GM19035 (cell line): ENCODE measurements around the gene AP3D1.

Source experiments
- ATAC-seq: cut with Tn5 transposase; IDR thresholded peaks from one replicate; pipeline ENCODE4 v1.9.1; 2021; ENCODE audit not compliant: unreplicated experiment

The AP3D1 gene

DNA sequence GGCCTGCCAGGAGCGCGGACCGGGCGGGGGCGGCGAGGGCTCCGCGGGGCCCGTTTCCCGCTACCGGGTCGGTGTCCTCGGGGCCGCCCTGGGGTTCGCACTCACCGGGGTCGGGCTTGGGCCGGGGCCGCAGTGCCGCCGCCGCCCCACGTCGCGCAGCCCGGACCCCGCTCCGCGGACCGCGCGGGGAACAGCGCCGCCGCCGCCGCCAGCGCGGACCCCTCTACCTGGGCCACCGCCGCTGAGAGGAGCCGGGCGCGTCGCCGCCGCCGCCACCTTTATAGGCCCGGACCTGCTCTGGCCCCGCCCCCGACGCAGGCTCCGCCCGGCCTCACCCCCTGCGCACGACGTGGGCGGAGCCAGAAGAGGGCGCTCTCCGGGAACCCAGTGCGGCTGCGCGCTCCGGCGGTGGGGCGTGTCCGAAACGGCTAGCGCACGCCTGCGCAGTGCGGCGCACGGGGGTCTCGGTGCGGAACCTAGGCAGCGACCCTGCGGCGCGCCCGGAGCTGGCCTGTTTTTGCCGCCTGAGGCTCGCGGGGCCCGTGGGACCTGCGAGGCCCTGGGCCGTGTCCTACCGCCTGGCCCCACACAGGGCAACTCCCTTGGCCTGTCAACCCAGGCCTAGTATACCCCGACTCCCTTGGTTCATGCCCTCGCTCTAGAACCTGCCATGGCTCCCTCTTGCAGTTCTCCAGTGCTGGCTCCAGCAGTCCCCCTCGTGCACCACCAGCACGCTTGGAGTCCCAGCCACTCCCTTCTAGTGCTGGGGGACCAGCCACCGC, 100.2 kb downstream of the AP3D1 start, which contains the start of gene MKNK2:
TSS of gene MKNK2 (minus strand) at position 254 of the 782 bp plus-strand sequence. CDS start 393 bp downstream, outside the sequence.
- ATAC-seq, result peak; percentile 59
